ENCODE data around the gene ESPNL.

The ESPNL gene

DNA sequence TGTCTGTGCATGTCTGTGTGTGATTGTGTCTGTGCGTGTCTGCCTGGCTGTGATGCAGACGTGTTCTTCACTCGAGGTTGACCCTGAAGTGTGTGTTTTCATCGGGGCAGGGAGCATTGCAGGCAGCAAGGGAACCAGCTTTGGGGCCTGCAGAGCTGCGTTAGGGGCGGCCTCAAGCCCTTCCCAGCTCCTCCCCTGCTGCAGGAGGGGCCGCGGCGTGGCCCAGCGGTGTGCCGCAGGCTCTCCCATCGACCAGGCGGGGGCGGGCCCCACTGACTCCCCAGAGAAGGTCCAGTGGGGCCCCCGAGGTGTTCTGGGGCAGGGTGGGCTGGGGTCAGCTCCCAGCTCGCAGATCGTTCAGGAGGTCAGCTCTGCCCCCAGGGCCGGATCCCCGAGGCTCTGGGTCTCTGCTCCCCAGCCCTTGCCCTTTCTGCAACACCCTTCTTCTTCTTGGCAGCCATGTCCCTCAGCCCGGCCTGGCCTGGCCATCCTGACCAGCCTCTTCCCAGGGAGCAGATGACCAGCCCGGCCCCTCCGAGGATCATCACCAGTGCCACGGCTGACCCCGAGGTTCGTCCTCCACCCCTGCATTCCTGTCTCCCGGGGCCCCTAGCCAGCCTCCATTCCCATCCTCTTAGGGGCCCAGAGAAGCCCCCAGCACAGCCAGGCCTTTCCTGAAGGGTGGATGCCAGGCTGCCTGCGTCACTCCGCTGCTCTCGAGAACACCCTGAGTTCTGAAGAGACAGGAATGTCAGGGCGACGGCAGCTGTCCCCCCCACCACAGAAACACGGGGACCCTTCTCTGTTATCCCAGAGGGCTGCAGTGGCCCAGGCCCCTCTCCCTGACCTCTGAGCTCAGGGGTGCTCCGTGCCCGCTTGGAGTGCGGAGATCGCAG lies 27.3 kb downstream of the ESPNL start:
- H3K9me3 ChIP-seq (ENCODE audit: control insufficient read depth, insufficient read depth, low read length), result no peaks in the 10 kb centered on the region
- H3K4me1 ChIP-seq (ENCODE audit: control insufficient read depth, insufficient read depth, low read length), result no peaks in the 10 kb centered on the region
- no peak overlapping the region for H3K4me3 ChIP-seq (ENCODE audit: low read depth, low read length)
- no peak overlapping the region for H3K27ac ChIP-seq (ENCODE audit: low read depth, low read length)
- no peak overlapping the region for H3K9ac ChIP-seq (ENCODE audit: low read depth, low read length)
- no peaks in the 10 kb centered on the region for H3K36me3 ChIP-seq (ENCODE audit: control insufficient read depth, insufficient read depth, low read length)
- H3K27me3 ChIP-seq (ENCODE audit: control insufficient read depth, insufficient read depth, low read length), result no peaks in the 10 kb centered on the region

DNA sequence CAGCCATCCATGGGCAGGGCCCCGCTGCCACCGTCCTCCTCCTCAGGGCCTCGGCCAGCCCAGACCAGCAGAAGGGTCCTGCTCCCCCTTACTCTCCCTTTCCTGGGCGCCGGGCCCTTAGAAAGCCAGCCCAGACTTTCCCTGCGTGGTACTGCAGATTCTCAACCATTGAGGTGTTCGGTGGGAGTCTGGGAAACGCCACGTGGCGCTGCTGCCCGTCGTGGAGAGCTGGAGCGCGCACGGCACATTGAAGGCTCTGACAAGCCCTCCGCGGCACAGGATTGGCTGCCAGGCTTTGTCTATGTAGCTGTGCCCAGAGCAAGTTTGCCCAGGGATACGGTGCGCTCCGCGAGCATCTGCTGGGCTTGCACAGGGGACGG lies 27.9 kb downstream of the ESPNL start:
- H3K36me3 ChIP-seq (ENCODE audit: control insufficient read depth, insufficient read depth, low read length), result no peaks in the 10 kb centered on the region
- H3K9ac ChIP-seq (ENCODE audit: low read depth, low read length), result no peak overlapping the region
- H3K4me3 ChIP-seq (ENCODE audit: low read depth, low read length), result no peak overlapping the region
- no peaks in the 10 kb centered on the region for H3K27me3 ChIP-seq (ENCODE audit: control insufficient read depth, insufficient read depth, low read length)
- no peaks in the 10 kb centered on the region for H3K4me1 ChIP-seq (ENCODE audit: control insufficient read depth, insufficient read depth, low read length)
- H3K9me3 ChIP-seq (ENCODE audit: control insufficient read depth, insufficient read depth, low read length), result no peaks in the 10 kb centered on the region
- H3K27ac ChIP-seq (ENCODE audit: low read depth, low read length), result no peak overlapping the region

DNA sequence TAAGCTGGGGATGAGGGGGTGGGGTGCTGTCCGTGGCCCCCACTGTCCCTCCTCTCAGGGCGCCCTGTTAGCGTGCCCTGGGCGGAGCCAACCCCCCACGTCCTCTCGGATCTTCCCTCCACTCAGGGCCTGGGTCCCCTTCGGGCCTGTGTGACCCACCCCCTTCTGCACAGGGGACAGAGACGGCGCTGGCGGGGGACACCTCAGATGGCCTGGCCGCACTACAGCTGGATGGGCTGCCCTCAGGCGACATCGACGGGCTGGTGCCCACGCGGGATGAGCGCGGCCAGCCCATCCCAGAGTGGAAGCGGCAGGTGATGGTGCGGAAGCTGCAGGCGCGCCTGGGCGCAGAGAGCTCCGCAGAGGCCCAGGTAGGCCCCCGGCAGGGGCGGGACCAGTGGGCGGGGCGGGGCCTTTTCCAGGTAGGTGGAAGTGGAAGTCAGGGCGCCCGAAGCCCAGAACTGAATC lies 28.4 kb downstream of the ESPNL start:
- no peak overlapping the region for H3K27ac ChIP-seq (ENCODE audit: low read depth, low read length)
- H3K9ac ChIP-seq (ENCODE audit: low read depth, low read length), result no peak overlapping the region
- H3K4me3 ChIP-seq (ENCODE audit: low read depth, low read length), result no peak overlapping the region
- no peaks in the 10 kb centered on the region for H3K9me3 ChIP-seq (ENCODE audit: control insufficient read depth, insufficient read depth, low read length)
- H3K36me3 ChIP-seq (ENCODE audit: control insufficient read depth, insufficient read depth, low read length), result no peaks in the 10 kb centered on the region
- H3K27me3 ChIP-seq (ENCODE audit: control insufficient read depth, insufficient read depth, low read length), result no peaks in the 10 kb centered on the region
- H3K4me1 ChIP-seq (ENCODE audit: control insufficient read depth, insufficient read depth, low read length), result no peaks in the 10 kb centered on the region

DNA sequence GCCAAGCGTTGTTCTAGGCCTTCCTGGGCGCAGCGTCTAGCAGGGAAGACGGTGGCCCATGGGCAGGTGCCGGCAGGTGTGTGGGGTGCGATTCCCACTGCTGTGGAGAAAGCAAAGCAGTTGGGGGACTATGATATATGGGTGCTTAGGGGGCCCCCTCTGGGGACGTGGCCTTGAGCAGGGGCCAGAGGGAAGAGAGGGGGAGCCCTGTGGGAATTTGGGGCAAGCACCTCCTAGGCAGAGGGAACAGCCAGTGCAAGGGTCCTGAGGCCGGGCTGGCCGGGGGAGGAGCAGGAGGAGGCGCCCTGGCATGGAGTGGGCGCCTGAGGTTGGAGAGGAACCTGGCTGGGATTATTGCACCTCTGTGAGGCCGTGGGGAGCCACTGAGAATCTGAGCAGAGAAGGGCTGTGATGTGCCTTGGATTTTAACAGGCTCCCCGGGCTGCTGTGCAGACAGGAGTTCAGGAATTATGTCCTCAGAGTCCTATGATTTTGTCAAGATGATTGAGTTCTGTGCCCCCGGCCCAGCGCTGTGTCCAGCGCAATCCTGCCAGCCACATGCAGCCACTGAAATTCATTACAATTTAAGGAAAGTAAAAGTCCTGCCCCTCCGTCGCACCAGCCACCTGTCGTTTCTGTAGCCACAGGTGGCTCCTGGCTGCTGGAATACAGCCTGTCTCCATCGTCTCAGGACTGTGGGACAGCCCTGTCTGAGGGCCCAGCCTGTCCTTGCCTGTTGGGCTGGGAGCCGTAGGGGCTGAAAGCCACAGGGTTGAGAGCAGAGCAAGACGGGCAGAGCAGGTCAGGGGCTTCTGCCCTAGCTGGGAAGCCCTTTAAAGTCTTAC lies 29.2 kb downstream of the ESPNL start:
- Histone ChIP-seq H3K4me3 (ENCODE audit: low read depth, low read length) (no peak overlapping the region), H3K4me1 (ENCODE audit: control insufficient read depth, insufficient read depth, low read length) (no peaks in the 10 kb centered on the region), H3K27me3 (ENCODE audit: control insufficient read depth, insufficient read depth, low read length) (no peaks in the 10 kb centered on the region), H3K9ac (ENCODE audit: low read depth, low read length) (no peak overlapping the region), H3K9me3 (ENCODE audit: control insufficient read depth, insufficient read depth, low read length) (no peaks in the 10 kb centered on the region), H3K36me3 (ENCODE audit: control insufficient read depth, insufficient read depth, low read length) (no peaks in the 10 kb centered on the region), H3K27ac (ENCODE audit: low read depth, low read length) (no peak overlapping the region)

DNA sequence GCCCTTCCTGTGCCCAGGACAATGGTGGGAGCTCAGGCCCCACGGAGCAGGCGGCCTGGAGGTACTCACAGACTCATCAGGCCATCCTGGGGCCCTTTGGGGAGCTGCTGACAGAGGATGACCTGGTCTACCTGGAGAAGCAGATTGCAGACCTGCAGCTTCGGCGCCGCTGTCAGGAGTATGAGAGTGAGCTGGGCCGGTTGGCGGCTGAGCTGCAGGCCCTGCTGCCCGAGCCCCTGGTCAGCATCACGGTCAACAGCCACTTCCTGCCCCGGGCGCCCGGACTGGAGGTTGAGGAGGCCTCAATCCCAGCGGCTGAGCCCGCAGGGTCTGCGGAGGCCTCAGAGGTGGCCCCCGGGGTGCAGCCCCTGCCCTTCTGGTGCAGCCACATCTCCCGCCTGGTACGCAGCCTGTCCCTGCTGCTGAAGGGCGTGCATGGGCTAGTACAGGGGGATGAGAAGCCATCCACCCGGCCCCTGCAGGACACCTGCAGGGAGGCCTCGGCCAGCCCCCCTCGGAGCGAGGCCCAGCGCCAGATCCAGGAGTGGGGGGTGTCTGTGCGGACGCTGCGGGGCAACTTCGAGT lies 30.1 kb downstream of the ESPNL start:
- Histone ChIP-seq H3K36me3 (ENCODE audit: control insufficient read depth, insufficient read depth, low read length) (no peaks in the 10 kb centered on the region), H3K9me3 (ENCODE audit: control insufficient read depth, insufficient read depth, low read length) (no peaks in the 10 kb centered on the region), H3K4me3 (ENCODE audit: low read depth, low read length) (no peak overlapping the region), H3K27ac (ENCODE audit: low read depth, low read length) (no peak overlapping the region), H3K9ac (ENCODE audit: low read depth, low read length) (no peak overlapping the region), H3K27me3 (ENCODE audit: control insufficient read depth, insufficient read depth, low read length) (no peaks in the 10 kb centered on the region), H3K4me1 (ENCODE audit: control insufficient read depth, insufficient read depth, low read length) (no peaks in the 10 kb centered on the region)

DNA sequence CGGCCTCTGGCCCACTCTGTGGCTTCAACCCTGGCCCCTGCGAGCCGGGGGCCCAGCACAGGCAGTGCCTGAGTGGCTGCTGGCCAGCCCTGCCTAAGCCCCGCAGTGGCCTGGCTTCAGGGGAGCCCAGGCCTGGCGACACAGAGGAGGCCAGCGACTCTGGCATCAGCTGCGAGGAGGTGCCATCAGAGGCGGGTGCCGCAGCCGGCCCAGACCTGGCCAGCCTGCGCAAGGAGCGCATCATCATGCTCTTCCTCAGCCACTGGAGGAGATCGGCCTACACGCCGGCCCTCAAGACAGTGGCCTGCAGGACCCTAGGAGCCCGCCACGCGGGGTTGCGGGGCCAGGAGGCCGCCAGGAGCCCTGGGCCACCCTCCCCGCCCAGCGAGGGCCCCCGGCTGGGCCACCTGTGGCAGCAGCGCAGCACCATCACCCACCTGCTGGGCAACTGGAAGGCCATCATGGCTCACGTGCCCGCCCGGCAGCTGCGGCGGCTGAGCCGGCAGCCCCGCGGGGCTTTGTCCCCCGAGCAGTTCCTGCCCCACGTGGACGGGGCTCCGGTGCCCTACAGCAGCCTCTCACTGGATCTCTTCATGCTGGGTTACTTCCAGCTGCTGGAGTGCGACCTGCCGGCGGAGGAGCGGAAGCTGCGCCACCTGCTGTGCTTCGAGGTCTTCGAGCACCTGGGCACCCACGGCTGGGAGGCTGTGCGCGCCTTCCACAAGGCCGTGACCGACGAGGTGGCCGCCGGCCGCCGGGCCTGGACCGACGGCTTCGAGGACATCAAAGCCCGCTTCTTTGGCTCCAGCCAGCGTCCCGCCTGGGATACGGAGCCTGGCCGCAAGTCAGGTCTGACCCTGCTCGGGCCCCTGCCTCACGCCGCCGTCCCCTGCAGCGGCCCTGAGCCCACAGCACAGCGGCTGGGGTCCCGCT lies 30.8 kb downstream of the ESPNL start:
- Histone ChIP-seq H3K27ac (ENCODE audit: low read depth, low read length) (no peak overlapping the region), H3K4me1 (ENCODE audit: control insufficient read depth, insufficient read depth, low read length) (no peaks in the 10 kb centered on the region), H3K9ac (ENCODE audit: low read depth, low read length) (no peak overlapping the region)

DNA sequence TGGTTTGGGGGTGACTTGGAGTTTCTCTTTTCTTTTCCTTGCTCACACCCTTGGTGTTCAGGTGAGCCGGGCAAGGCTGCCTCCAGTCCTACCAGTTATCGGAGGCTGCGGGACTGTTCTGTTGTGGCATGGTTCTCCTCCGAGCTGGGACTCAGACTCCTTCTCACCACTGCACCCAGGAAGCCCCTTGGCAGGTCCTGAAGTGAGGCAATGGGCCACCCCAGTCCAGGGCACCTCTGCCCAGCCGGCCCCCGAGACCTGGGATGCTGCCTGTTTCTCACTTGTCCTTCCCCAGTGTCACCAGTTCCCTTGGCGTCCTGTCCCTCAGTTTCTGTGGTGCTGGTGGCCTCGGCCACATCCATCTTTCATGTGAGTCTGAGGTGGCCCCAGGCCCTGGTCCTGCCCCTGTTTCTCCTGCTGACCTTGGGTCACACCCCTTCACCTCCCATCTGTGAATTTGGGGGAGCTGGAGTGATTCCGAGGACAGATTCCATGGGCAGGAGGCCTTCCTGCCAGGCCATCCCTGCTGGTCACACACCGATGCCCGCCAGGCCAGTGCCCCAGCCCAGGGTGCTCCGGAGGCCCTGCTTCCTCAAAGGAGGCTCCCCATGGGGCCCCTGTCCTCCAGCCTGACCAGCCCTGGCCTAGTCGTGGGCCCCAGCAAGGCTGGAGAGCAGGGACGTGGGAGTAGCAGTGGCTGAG lies 31.8 kb downstream of the ESPNL start:
- Histone ChIP-seq H3K4me1 (ENCODE audit: control insufficient read depth, insufficient read depth, low read length) (no peaks in the 10 kb centered on the region), H3K27ac (ENCODE audit: low read depth, low read length) (no peak overlapping the region), H3K9me3 (ENCODE audit: control insufficient read depth, insufficient read depth, low read length) (no peaks in the 10 kb centered on the region)

More for the DNA sequence above, 30.8 kb downstream of the ESPNL start:
- H3K27me3 ChIP-seq (ENCODE audit: control insufficient read depth, insufficient read depth, low read length), result no peaks in the 10 kb centered on the region
- no peaks in the 10 kb centered on the region for H3K9me3 ChIP-seq (ENCODE audit: control insufficient read depth, insufficient read depth, low read length)
- no peak overlapping the region for H3K4me3 ChIP-seq (ENCODE audit: low read depth, low read length)
- no peaks in the 10 kb centered on the region for H3K36me3 ChIP-seq (ENCODE audit: control insufficient read depth, insufficient read depth, low read length)

DNA sequence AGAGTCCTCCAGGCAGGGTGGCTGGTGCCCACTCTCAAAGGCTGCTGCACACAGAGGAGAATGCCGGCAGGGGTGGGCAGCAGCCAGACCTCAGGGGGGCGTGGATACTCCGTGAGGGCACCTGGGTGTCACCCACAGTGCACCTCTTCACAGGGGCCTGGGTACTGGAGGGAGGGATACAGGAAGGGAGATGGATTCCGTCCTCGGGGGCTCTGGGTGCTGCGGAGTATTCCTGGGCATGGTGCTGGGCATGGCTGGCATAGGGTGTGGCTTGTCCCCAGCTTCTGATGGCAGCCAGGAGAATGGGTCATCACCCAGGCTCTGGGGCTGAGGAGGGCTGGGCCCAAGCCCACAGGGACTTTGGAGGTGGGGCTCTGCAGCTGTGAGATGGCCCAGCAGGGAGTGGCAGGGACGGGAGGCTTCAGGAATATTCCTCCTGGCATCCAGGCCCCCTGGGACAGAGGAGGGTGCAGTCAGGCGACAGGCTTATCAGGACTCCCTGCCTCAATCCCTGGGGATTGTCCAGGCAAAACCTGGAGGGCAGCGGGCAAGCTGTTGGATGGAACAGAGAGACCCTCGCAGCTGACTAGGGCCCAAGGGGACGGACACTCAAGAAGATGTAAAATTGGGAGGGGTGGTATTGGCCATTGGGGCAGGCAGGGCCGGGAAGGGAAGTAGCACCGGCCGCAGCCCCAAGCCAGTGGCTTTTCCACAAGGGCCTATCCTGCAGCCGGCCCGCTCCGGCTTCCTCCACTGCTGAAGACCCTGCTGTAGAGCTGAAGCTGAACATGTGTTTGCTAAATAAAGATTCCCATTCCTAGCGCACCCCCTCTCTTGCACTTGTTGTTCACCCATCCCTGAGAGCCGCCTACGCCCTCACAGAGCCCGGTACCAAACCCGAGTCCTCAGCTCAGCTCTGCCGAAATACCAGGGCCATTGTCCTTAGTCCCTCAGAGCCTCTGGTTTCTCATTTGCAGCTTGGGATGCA lies 32.6 kb downstream of the ESPNL start:
- no peak overlapping the region for H3K4me3 ChIP-seq (ENCODE audit: low read depth, low read length)
- H3K4me1 ChIP-seq (ENCODE audit: control insufficient read depth, insufficient read depth, low read length), result no peaks in the 10 kb centered on the region
- no peaks in the 10 kb centered on the region for H3K9me3 ChIP-seq (ENCODE audit: control insufficient read depth, insufficient read depth, low read length)
- no peak overlapping the region for H3K27ac ChIP-seq (ENCODE audit: low read depth, low read length)
- no peak overlapping the region for H3K9ac ChIP-seq (ENCODE audit: low read depth, low read length)
- no peaks in the 10 kb centered on the region for H3K27me3 ChIP-seq (ENCODE audit: control insufficient read depth, insufficient read depth, low read length)
- no peaks in the 10 kb centered on the region for H3K36me3 ChIP-seq (ENCODE audit: control insufficient read depth, insufficient read depth, low read length)

More for the DNA sequence above, 31.8 kb downstream of the ESPNL start:
- no peak overlapping the region for H3K9ac ChIP-seq (ENCODE audit: low read depth, low read length)
- H3K27me3 ChIP-seq (ENCODE audit: control insufficient read depth, insufficient read depth, low read length), result no peaks in the 10 kb centered on the region
- H3K36me3 ChIP-seq (ENCODE audit: control insufficient read depth, insufficient read depth, low read length), result no peaks in the 10 kb centered on the region
- no peak overlapping the region for H3K4me3 ChIP-seq (ENCODE audit: low read depth, low read length)
